Stimulated activated CD4-positive, alpha-beta T cell treated with anti-CD3 and anti-CD28 coated beads, Interleukin-15, amount 100 ng/mL, for 48 hours (primary cell): ENCODE measurements around the gene KANK3.
"Not testable (repeated sequence)": the region's sequence is repeated elsewhere in the genome, so short reads cannot be mapped to it uniquely, and the experiment has no call there.

ENCODE experiments used
- DNase-seq, 2 donors: peaks; one replicate each; pipeline ENCODE4 v3.0.0-alpha.2; 2020; ENCODE audit warnings: low read depth in 2 of 2

KANK3 gene

DNA sequence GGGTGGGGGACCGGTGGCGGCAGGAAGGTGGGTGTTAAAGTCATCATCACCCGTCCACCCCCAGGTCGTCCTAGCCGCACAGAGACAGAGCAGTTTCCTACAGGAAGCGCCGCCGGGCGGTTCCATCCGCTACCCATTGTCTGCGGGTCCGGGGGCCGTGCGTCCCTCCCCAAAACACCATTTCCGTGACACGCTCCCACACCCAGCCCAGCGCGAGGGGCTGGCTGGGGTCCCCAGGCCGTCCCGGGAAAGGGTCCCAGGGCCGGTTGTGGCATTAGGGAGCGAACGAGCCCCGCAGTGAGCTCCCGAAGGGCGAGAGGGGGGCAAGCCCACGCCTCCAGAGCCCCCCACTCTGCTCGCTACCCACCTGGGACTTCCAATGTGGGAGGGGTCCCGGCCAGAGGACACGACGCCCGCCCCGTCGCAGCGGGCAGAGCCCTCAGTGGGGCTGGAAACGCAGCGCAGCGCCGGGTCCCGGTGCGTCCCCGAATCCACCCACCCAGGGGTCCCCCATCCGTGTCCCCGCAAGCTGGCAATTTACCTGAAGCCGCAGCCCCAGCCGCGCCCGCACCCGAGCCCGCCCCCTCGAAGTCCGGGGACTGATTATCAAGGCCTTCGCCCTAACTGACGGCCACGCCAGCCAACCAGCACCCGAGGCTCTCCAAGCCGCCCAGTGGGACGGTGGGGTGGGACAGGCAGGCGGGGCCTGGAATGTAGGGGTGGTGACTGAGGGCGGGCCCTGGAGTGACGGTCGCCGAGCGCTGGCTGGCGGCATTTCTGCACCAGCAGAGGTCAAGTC lies at the start of gene KANK3:
Gene KANK3 (minus strand): TSS at position 579 of the 799 bp plus-strand sequence. CDS start 5,434 bp downstream, outside the sequence.
- DNase-seq, result peak; percentile 86 to 94

DNA sequence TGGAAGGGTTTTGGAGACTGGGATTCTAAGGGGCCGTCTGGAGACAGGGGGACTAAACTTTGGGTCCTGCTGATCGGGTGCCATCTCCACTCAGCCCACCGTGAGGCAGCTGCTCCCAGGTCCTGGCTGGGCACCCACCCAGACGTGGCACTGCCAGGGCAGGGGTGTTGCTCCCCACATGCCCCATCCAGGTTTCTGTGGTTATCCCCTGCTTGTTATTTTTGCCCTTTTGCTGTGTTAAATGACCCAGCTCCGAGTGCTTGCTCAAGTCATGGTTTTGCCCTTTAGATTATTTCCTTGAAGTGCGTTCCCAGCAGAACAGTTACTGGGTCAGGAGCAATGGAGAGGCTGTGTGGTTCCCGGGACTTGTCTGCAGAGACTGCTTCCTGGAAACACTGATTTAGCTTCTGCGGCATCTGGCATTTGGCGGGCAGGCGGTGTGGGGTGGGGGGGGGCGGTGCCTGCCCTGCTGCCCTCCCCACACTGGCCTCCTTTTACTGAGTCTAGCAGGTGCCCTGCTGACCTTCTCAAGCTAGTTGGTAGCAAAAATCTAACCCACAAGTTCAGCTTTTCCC lies 49.0 kb upstream of the KANK3 start:
- DNase-seq, result no peak

DNA sequence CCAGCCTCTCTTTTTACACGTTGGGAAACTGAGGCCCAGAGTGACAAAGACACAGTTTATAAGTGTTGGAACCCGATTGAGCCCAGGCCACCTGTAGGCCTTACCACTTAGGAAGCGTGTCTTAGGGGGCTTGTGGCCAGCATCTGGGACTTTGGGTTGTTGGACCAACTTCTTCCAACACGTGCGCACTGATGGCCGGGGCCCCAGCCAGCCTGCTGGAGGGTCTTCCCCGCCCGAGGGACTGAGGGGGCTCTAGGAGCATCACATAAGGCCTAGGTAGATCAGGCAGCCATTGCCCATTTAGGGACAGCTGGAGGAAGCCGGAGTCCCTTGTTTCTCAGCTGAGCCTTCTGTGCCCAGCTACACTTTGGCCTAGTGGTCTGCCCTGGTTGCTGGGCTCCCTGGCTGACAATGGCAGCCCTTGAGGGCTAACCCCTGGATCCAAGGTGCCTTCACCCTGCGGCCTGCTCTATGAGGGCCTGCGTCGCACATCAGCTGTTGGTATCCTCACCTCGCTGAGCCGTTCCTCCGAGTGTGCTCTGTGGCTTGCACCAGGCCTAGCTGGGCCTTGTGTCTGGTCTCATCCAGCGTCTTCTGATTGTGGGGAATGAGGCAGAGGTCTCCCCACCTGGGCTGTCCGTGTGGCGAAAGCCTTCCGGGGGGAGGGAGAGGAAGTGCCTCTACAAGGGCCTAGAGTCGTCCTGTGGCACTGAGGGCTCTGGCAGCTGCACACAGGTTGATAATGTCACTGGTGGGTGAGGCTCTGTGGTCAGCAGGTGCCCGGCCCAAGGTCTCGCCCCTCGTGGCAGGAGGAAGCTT lies 48.3 kb upstream of the KANK3 start:
- no peak for DNase-seq

- peak; percentile 95 for DNase-seq
These were observed 47.5 kb upstream of the KANK3 start for GRCh38 chr19:8390617-8390981.

DNA sequence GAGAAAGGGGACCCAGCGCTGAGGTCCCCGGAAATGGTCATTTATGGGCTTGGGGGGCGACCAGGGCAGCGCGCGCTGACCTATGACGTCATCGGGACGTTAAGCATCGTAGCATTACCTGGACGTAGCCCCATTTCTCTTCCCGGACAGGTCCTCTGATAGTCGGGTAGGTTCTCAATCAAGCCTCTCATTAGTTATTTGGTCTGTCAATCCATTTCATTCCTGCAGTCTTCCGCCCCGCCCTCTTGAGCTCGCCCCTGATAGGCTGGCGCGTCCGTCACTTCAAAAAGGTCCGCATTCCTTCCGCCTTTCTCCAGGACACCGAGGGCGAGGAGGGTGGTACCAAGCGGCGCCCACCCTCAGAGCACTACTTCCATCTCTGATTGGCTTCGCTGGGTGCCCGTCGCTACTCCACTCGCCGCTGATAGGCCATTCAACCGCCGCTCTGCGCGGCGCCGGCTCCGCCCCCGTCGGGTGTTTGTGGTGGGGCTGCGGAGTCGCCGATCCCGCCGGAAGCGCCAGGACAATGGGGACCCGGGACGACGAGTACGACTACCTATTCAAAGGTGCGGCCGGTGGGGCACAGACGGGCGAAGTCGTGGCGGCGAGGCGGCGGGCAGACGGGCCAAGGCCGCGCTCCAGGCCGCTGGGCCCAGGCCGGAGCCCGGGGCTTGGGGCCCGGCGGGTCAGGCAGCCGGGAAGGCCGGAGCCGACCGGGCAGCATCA lies 47.0 kb upstream of the KANK3 start, which contains the start of gene RAB11B:
Gene RAB11B (plus strand): TSS at position 470 of the 726 bp plus-strand sequence. CDS start 57 bp downstream, at position 527.
- DNase-seq, result peak; percentile 97 to 99

- DNase-seq, result no peak
These were observed 45.5 kb upstream of the KANK3 start for GRCh38 chr19:8388612-8388958.

DNA sequence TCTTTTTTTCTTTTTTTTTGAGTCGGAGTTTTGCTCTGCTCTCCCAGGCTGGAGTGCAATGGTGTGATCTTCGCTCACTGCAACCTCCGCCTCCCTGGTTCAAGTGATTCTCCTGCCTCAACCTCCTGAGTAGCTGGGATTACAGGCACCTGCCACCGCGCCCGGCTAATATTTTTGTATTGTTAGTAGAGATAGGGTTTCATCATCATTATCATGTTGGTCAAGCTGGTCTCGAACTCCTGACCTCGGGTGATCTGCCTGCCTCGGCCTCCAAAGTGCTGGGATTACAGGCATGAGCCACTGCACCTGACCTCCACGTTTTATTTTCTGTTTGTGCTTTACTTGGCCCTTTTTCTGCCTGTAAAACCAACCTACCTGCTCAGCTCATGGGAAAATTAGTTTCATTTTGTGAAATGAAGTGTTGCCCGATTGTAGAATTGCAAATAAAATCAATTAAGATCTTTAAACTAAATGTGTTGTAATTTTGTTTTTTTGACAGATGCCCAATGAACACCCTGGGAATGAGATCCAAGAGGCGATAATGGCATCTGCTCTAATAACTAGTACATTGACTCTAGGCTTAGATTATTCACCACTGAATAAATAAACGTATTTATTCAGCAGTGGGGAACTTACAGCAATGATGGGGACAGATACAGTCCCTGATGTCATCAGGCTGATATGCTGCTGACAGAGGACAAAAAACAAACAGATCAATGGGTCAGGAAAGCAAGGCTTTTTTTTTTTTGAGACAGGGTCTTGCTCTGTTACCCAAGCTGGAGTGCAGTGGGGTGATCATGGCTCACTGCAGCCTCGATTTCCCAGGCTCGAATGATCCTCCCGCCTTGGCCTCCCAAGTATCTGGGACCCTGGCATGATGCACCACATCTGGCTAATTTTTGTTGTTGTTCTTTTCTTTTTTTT lies 44.9 kb upstream of the KANK3 start:
- DNase-seq, result no peak

GRCh38 chr19:8386990-8387389 lies 43.9 kb upstream of the KANK3 start:
- no peak for DNase-seq

DNA sequence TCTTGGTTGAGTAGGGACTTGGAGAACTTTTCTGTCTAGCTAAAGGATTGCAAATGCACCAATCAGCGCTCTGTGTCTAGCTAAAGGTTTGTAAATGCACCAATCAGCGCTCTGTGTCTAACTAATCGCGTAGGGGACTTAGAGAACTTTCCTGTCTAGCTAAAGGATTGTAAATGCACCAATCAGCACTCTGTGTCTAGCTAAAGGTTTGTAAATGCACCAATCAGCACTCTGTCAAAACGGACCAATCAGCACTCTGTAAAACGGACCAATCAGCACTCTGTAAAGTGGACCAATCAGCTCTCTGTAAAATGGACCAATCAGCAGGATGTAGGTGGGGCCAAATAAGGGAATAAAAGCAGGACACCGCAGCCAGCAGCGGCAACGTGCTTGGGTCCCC lies 43.4 kb upstream of the KANK3 start:
- DNase-seq, result not testable (repeated sequence)

- DNase-seq, result not testable (repeated sequence)
These were observed 42.5 kb upstream of the KANK3 start for GRCh38 chr19:8385566-8385965.

DNA sequence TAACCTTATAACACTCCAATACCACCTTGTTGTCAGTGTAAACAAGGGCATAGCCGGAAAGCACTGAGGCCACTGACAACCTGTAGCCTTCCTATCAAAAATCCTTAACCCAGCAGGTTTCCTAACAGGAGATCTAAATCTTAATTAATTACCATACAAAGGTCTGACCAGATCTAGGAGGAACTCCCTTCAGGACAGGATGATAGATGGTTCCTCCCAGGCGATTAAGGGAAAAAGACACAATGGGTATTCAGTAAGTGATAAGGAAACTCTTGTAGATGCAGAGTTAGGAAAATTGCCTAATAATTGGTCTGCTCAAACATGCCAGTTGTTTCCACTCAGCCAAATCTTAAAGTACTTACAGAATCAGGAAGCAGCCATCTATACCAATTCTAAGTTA lies 42.0 kb upstream of the KANK3 start:
- DNase-seq, result not testable (repeated sequence)

- not testable (repeated sequence) for DNase-seq
These were observed 41.5 kb upstream of the KANK3 start for GRCh38 chr19:8384569-8384968.

- not testable (repeated sequence) for DNase-seq
These were observed 36.3 kb upstream of the KANK3 start for GRCh38 chr19:8379156-8379891.

- DNase-seq, result no peak
These were observed 34.5 kb upstream of the KANK3 start for GRCh38 chr19:8377598-8377997.

DNA sequence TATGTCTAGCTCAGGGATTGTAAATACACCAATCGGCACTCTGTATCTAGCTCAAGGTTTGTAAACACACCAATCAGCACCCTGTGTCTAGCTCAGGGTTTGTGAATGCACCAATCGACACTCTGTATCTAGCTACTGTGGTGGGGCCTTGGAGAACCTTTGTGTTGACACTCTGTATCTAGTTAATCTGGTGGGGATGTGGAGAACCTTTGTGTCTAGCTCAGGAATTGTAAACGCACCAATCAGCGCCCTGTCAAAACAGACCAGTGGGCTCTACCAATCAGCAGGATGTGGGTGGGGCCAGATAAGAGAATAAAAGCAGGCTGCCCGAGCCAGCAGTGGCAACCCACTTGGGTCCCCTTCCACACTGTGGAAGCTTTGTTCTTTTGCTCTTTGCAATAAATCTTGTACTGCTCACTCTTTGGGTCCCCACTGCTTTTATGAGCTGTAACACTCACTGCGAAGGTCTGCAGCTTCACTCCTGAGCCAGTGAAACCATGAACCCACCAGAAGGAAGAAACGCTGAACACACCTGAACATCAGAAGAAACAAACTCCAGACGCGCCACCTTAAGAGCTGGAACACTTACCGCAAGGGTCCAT lies 33.4 kb upstream of the KANK3 start:
- DNase-seq, result not testable (repeated sequence)

DNA sequence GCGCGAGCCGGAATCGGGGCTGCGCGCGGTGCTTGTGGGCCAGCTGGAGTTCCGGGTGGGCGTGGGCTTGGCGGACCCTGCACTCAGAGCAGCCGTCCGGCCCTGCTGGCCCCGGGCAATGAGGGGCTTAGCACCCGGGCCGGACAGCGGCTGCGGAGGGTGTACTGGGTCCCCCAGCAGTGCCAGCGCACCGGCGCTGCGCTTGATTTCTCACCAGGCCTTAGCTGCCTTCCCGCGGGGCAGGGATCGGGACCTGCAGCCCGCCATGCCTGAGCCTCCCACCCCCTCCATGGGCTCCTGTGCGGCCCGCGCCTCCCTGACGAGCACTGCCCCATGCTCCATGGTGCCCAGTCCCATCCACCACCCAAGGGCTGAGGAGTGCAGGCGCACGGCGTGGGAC lies 32.7 kb upstream of the KANK3 start:
- not testable (repeated sequence) for DNase-seq

- no peak for DNase-seq
These were observed 31.1 kb upstream of the KANK3 start for GRCh38 chr19:8373867-8374813.

GRCh38 chr19:8371011-8371804 lies 28.1 kb upstream of the KANK3 start:
- no peak for DNase-seq
